ENCODE measurements around the gene PLET1. TPM values are rescaled to one million over a fixed set of nuclear protein-coding genes. Genes with fewer than 3 reads are reported as not detected.

PLET1 gene
- total RNA-seq, 1 donor from 2014 or later = not detected

DNA sequence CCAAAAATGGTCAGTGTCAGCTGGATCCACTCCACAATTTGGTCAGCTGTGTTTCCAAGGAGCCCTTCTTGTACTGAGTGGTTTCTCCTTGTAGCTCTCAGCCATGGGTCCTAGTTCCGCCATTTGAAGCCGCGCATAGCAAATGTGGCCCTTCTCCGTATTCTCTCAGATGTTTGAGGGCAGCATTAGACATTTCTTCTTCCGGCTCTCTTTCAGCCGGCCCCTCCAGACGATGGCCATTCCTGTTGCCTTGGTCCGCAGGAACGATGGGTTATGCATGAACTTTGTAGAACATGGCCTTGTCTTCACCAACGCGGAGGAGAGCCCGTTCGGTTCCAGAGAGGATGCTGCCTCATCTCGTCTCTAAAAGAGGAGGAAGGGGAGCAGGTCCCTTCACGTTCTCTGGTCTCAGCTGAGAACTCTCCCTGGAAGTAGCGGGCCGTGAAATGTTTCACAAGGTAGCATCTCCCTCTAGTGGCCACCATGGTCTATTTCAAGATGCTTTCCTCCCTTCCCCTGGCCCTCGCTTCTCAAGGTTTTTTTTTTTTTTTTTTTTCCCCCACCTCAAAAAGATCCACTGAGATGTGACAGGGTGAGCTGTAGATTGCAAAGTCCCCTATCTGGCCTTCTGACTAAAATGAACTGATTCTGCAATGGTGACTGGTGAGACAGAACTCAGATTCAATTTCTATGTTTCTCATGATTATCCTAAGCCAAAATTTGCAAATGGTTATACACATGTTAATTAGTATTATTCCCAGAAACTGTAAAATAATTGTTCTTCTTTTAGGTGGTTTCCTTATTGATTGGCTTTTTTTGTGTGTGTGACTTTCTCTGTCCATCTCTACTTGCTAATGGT is 19.8 kb upstream of the PLET1 start:
- TF ChIP-seq, protein P1, sequence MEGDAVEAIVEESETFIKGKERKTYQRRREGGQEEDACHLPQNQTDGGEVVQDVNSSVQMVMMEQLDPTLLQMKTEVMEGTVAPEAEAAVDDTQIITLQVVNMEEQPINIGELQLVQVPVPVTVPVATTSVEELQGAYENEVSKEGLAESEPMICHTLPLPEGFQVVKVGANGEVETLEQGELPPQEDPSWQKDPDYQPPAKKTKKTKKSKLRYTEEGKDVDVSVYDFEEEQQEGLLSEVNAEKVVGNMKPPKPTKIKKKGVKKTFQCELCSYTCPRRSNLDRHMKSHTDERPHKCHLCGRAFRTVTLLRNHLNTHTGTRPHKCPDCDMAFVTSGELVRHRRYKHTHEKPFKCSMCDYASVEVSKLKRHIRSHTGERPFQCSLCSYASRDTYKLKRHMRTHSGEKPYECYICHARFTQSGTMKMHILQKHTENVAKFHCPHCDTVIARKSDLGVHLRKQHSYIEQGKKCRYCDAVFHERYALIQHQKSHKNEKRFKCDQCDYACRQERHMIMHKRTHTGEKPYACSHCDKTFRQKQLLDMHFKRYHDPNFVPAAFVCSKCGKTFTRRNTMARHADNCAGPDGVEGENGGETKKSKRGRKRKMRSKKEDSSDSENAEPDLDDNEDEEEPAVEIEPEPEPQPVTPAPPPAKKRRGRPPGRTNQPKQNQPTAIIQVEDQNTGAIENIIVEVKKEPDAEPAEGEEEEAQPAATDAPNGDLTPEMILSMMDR (IDR thresholded peaks at IDR 0.05; ENCODE audit: insufficient read depth, low read length, poor library complexity, severe bottlenecking) = peak; percentile 70
- DNase-seq (ENCODE audit: low read depth) = peak; percentile 34

DNA sequence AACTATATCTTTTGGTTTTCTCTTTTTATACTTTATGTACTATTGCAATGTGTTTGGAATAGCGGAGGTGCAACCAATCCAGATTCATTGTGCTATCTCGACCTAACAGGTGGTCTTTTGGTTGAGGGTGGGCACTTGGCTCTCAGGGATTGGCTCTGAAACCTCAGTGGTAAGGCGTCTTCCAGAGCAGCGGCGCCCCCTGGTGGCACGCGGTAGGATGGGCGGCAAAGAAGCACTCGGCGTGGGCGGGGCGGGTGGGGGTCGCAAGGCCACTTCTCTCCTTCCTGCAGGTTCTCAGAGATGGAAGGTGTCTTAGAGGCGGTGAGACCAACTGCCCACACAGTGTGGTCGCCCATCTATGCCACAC is 19.2 kb upstream of the PLET1 start:
- Histone ChIP-seq H3K4me3 (ENCODE audit: low read depth, low read length) (peak overlapping the region; percentile 35), H3K36me3 (ENCODE audit: control insufficient read depth, insufficient read depth, low read length) (no peaks in the 10 kb centered on the region), H3K27me3 (ENCODE audit: control insufficient read depth, insufficient read depth, low read length) (no peaks in the 10 kb centered on the region)
- no peak for DNase-seq (ENCODE audit: low read depth)
- TF ChIP-seq, protein P1 (IDR thresholded peaks at IDR 0.05; ENCODE audit: insufficient read depth, low read length, poor library complexity, severe bottlenecking) = peak; percentile 92

More for the DNA sequence above, 19.8 kb upstream of the PLET1 start:
- no peaks in the 10 kb centered on the region for H3K27me3 ChIP-seq (ENCODE audit: control insufficient read depth, insufficient read depth, low read length)
- no peaks in the 10 kb centered on the region for H3K36me3 ChIP-seq (ENCODE audit: control insufficient read depth, insufficient read depth, low read length)
- H3K4me3 ChIP-seq (ENCODE audit: low read depth, low read length) = peak overlapping the region; percentile 35

DNA sequence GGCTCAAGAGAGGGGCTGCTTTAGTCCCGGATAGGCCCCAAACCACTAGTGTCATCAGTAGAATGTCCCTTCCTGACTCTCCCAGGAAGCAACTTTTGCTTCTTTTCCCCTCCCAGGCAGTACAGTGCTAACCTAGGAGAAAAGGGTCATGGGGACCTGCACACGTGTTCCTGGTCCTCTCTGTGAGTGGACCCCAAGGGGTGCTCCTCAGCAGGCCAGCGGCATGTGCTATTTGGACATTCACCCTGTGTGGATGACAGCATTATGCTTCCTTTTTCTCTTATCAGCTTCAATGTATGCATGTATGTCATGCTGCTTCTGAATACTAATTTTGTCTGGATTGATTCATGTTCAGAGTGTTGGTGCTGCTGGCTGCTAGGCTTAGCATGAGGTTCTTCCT is 18.1 kb upstream of the PLET1 start:
- no peaks in the 10 kb centered on the region for H3K27me3 ChIP-seq (ENCODE audit: control insufficient read depth, insufficient read depth, low read length)
- TF ChIP-seq, protein P1 (IDR thresholded peaks at IDR 0.05; ENCODE audit: insufficient read depth, low read length, poor library complexity, severe bottlenecking) = no peak
- H3K4me3 ChIP-seq (ENCODE audit: low read depth, low read length) = no peak overlapping the region
- DNase-seq (ENCODE audit: low read depth) = no peak
- no peaks in the 10 kb centered on the region for H3K36me3 ChIP-seq (ENCODE audit: control insufficient read depth, insufficient read depth, low read length)

DNA sequence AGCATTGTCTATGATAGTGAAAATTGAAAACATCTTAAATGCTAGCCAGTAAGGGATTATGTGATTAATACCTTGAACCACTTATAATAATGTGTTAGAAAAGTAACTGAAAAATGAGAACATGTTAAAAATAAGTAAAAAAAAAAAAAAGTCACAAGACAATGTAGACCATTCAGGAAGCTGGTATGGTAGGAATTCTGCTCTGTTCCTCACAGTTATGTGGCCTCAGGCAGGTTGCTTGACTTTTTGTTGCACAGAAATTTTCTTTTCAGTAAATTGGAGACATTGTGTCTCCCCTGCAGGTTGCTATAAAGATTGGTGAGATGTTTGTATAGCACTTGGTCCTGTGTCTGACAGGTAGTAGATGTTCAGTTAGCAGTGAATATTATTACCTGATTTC is 17.3 kb upstream of the PLET1 start:
- Histone ChIP-seq H3K27me3 (ENCODE audit: control insufficient read depth, insufficient read depth, low read length) (no peaks in the 10 kb centered on the region), H3K36me3 (ENCODE audit: control insufficient read depth, insufficient read depth, low read length) (no peaks in the 10 kb centered on the region), H3K4me3 (ENCODE audit: low read depth, low read length) (no peak overlapping the region)
- TF ChIP-seq, protein P1 (IDR thresholded peaks at IDR 0.05; ENCODE audit: insufficient read depth, low read length, poor library complexity, severe bottlenecking) = no peak
- peak; percentile 34 for DNase-seq (ENCODE audit: low read depth)

DNA sequence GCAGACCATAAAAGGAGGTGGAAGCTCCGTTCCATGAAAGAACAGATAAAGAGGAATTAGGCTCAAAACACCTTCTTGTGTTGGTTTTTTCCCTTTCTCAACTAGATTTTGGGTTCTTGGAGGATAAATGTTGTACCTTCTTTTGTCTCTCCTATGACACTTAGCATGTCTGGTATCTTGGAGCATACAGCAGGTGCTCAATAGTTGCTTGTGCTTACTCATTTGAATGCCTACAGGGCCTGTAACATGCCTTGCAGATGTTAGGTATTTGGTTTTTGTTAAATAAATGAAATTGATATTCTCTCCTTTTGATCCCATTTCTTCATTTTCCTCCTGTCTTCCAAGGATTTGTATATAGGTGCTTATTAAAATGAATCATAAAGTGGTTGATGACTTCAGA is 16.4 kb upstream of the PLET1 start:
- Histone ChIP-seq H3K27me3 (ENCODE audit: control insufficient read depth, insufficient read depth, low read length) (no peaks in the 10 kb centered on the region), H3K4me3 (ENCODE audit: low read depth, low read length) (no peak overlapping the region), H3K36me3 (ENCODE audit: control insufficient read depth, insufficient read depth, low read length) (no peaks in the 10 kb centered on the region)
- no peak for DNase-seq (ENCODE audit: low read depth)
- TF ChIP-seq, protein P1 (IDR thresholded peaks at IDR 0.05; ENCODE audit: insufficient read depth, low read length, poor library complexity, severe bottlenecking) = no peak
